22Rv1 (cell line): Measurements from ENCODE around the gene AP5B1.

Experiments
- ZFX ChIP-seq: fragments of 450-650 bp; IDR thresholded peaks from 2 replicates; pipeline ENCODE4 v1.6.1; 2017; ENCODE audit warnings: antibody characterized with exemption, borderline replicate concordance
- TF ChIP-seq, protein P1 (sequence below): fragments of 450-650 bp; IDR thresholded peaks from 2 replicates; pipeline ENCODE4 v1.5.1; 2017; ENCODE audit warnings: mild to moderate bottlenecking

DNA sequence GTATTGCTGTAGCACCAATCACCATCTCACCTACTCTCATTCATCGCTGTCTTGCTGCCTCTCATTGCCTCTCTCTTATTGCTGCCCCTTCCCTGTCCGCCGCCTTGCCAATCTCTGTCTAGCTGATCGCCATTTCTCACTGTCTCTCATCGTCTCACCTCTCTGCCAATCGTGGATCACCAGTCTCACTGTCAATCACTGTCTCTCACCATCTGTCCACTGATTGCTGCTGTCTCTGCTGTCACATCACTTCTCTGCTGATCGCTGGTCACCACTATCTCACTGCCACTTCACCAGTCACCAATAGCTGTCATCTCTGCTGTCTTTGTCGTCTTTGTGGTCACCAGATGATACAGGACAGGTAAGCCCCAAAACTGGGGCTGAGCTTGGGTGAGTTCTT is 39.6 kb downstream of the AP5B1 start:
- TF ChIP-seq, protein P1, sequence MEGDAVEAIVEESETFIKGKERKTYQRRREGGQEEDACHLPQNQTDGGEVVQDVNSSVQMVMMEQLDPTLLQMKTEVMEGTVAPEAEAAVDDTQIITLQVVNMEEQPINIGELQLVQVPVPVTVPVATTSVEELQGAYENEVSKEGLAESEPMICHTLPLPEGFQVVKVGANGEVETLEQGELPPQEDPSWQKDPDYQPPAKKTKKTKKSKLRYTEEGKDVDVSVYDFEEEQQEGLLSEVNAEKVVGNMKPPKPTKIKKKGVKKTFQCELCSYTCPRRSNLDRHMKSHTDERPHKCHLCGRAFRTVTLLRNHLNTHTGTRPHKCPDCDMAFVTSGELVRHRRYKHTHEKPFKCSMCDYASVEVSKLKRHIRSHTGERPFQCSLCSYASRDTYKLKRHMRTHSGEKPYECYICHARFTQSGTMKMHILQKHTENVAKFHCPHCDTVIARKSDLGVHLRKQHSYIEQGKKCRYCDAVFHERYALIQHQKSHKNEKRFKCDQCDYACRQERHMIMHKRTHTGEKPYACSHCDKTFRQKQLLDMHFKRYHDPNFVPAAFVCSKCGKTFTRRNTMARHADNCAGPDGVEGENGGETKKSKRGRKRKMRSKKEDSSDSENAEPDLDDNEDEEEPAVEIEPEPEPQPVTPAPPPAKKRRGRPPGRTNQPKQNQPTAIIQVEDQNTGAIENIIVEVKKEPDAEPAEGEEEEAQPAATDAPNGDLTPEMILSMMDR, result no peak
- no peak for TF ChIP-seq ZFX
